ENCODE measurements around the gene TNS1. TPM values are rescaled to one million over a fixed set of nuclear protein-coding genes. Genes with fewer than 3 reads are reported as not detected.
A peak's percentile ranks its signal among the peaks of the same experiment; 100 is the strongest.

The TNS1 gene
- total RNA-seq, 1 experiment from 2014 or later, result 0.49 TPM

GRCh38 chr2:217818293-217818850 is 184.4 kb downstream of the TNS1 start:
- no peaks in the 10 kb centered on the region for H3K9me3 ChIP-seq (ENCODE audit: control insufficient read depth, insufficient read depth, low read depth, low read length)
- no peaks in the 10 kb centered on the region for H3K4me1 ChIP-seq (ENCODE audit: control insufficient read depth, insufficient read depth, low read length)
- ATAC-seq, result 0 out of 2 replicates have a peak, but pooled peaks have one; percentile 21
- H3K27ac ChIP-seq (ENCODE audit: low read length), result no peak overlapping the region
- BruUV-seq (replicated peaks), result no TSS peak
- H3K27me3 ChIP-seq (ENCODE audit: control insufficient read depth, insufficient read depth, low read length), result no peaks in the 10 kb centered on the region; the same call in 1 of the 2 replicates
- no peak for DNase-seq (ENCODE audit: low read depth, low spot score)
- TF ChIP-seq REST (IDR thresholded peaks at IDR 0.05; ENCODE audit: insufficient read depth in 1 of 2, low read depth in 2 of 2, low read length in 1 of 2), result no peak
- TF ChIP-seq TCF7L2 (IDR thresholded peaks at IDR 0.05; ENCODE audit: low read depth, low read length), result no peak
- no peak for TF ChIP-seq SIN3A (IDR thresholded peaks at IDR 0.05; ENCODE audit: borderline replicate concordance, insufficient read depth, low read depth, low read length)
- TF ChIP-seq POLR2AphosphoS5 (IDR thresholded peaks at IDR 0.05; ENCODE audit: low read depth, low read length), result no peak
- no peak for TF ChIP-seq CTCF (IDR thresholded peaks at IDR 0.05)
- in situ Hi-C loops (cut with HindIII; ENCODE audit: low pct_unique_long_range_greater_than_20kb, low sequenced_read_pairs) (no loop called here), intact Hi-C loops (cut with micrococcal nuclease; ENCODE audit: unreplicated experiment) (no loop called here)
- H3K4me3 ChIP-seq (ENCODE audit: low read depth in 2 of 2, low read length in 2 of 2), result no peak overlapping the region
- no peaks in the 10 kb centered on the region for H3K36me3 ChIP-seq (ENCODE audit: control insufficient read depth, insufficient read depth, low read length)
- ChIA-PET POLR2A (no interaction called here), CTCF (no interaction called here)

GRCh38 chr2:217817466-217818292 is 185.1 kb downstream of the TNS1 start:
- DNase-seq (ENCODE audit: low read depth, low spot score) (no peak), ATAC-seq (no peak)
- Histone ChIP-seq H3K9me3 (ENCODE audit: control insufficient read depth, insufficient read depth, low read depth, low read length) (no peaks in the 10 kb centered on the region), H3K27me3 (ENCODE audit: control insufficient read depth, insufficient read depth, low read length) (no peaks in the 10 kb centered on the region; the same call in 1 of the 2 replicates), H3K4me3 (ENCODE audit: low read depth in 2 of 2, low read length in 2 of 2) (no peak overlapping the region), H3K27ac (ENCODE audit: low read length) (no peak overlapping the region), H3K4me1 (ENCODE audit: control insufficient read depth, insufficient read depth, low read length) (no peaks in the 10 kb centered on the region), H3K36me3 (ENCODE audit: control insufficient read depth, insufficient read depth, low read length) (no peaks in the 10 kb centered on the region)
- intact Hi-C loops (cut with micrococcal nuclease; ENCODE audit: unreplicated experiment) (no loop called here), in situ Hi-C loops (cut with HindIII; ENCODE audit: low pct_unique_long_range_greater_than_20kb, low sequenced_read_pairs) (no loop called here)
- BruUV-seq (replicated peaks), result no TSS peak
- CTCF ChIA-PET, result no interaction called here
- TF ChIP-seq CTCF (IDR thresholded peaks at IDR 0.05), result no peak
- no peak for TF ChIP-seq POLR2AphosphoS5 (IDR thresholded peaks at IDR 0.05; ENCODE audit: low read depth, low read length)
- no peak for TF ChIP-seq TCF7L2 (IDR thresholded peaks at IDR 0.05; ENCODE audit: low read depth, low read length)
- no peak for TF ChIP-seq SIN3A (IDR thresholded peaks at IDR 0.05; ENCODE audit: borderline replicate concordance, insufficient read depth, low read depth, low read length)
- no peak for TF ChIP-seq REST (IDR thresholded peaks at IDR 0.05; ENCODE audit: insufficient read depth in 1 of 2, low read depth in 2 of 2, low read length in 1 of 2)
- POLR2A ChIA-PET, result no interaction called here

All from Panc1 (cell line).